HG03139 (cell line): Measurements from ENCODE around the gene HEBP2.
A peak's percentile ranks its signal among the peaks of the same experiment; 100 is the strongest.

Source experiments
- ATAC-seq: cut with Tn5 transposase; IDR thresholded peaks from one replicate; pipeline ENCODE4 v1.9.1; 2021; ENCODE audit not compliant: unreplicated experiment

The HEBP2 gene

GRCh38 chr6:138397128-138398122 is 6.6 kb upstream of the HEBP2 start:
- no peak for ATAC-seq

GRCh38 chr6:138400326-138400725 is 3.7 kb upstream of the HEBP2 start:
- no peak for ATAC-seq

GRCh38 chr6:138401960-138402837 is 1.8 kb upstream of the HEBP2 start:
- no peak for ATAC-seq

GRCh38 chr6:138402838-138403187 is 1.2 kb upstream of the HEBP2 start:
- ATAC-seq, result no peak

GRCh38 chr6:138403324-138403800 is 661 bp upstream of the HEBP2 start:
- peak; percentile 9 for ATAC-seq

- no peak for ATAC-seq
These were observed 779 bp downstream of the HEBP2 start for GRCh38 chr6:138404666-138405337.

GRCh38 chr6:138405816-138406413 is 1.9 kb downstream of the HEBP2 start:
- ATAC-seq, result no peak

GRCh38 chr6:138406443-138406842 is 2.4 kb downstream of the HEBP2 start:
- ATAC-seq, result no peak

GRCh38 chr6:138410048-138410735 is 6.2 kb downstream of the HEBP2 start:
- no peak for ATAC-seq

GRCh38 chr6:138410972-138411880 is 7.2 kb downstream of the HEBP2 start:
- no peak for ATAC-seq

- ATAC-seq, result no peak
These were observed 11.1 kb downstream of the HEBP2 start for GRCh38 chr6:138415125-138415524.

- ATAC-seq, result no peak
These were observed 12.2 kb downstream of the HEBP2 start for GRCh38 chr6:138416206-138416605.

- no peak for ATAC-seq
These were observed 13.6 kb downstream of the HEBP2 start for GRCh38 chr6:138417493-138418117.

- no peak for ATAC-seq
These were observed 14.2 kb downstream of the HEBP2 start for GRCh38 chr6:138418118-138418742.

- no peak for ATAC-seq
These were observed 15.7 kb downstream of the HEBP2 start for GRCh38 chr6:138419766-138420165.

GRCh38 chr6:138420356-138420755 is 16.3 kb downstream of the HEBP2 start:
- ATAC-seq, result no peak

- no peak for ATAC-seq
These were observed 17.1 kb downstream of the HEBP2 start for GRCh38 chr6:138421089-138421488.

GRCh38 chr6:138421608-138422007 is 17.6 kb downstream of the HEBP2 start:
- no peak for ATAC-seq
